GM21737 (cell line): ENCODE results near the gene CDH23.

Source experiments
- ATAC-seq: cut with Tn5 transposase; IDR thresholded peaks from one replicate; pipeline ENCODE4 v1.9.1; 2021; ENCODE audit warnings: mild to moderate bottlenecking, moderate library complexity; ENCODE audit not compliant: unreplicated experiment

The CDH23 gene

GRCh38 chr10:71761541-71762113 lies 364.9 kb downstream of the CDH23 start:
- no peak for ATAC-seq

GRCh38 chr10:71762324-71762723 lies 365.6 kb downstream of the CDH23 start:
- ATAC-seq, result no peak

- ATAC-seq, result no peak
Observed at GRCh38 chr10:71763352-71764127, 366.8 kb downstream of the CDH23 start.

GRCh38 chr10:71765176-71765904 lies 368.6 kb downstream of the CDH23 start:
- no peak for ATAC-seq

- ATAC-seq, result no peak
Observed at GRCh38 chr10:71765906-71766716, 369.4 kb downstream of the CDH23 start.

- no peak for ATAC-seq
Observed at GRCh38 chr10:71766717-71767419, 370.1 kb downstream of the CDH23 start.

GRCh38 chr10:71767420-71768035 lies 370.8 kb downstream of the CDH23 start:
- ATAC-seq, result no peak

GRCh38 chr10:71769279-71769823 lies 372.6 kb downstream of the CDH23 start:
- ATAC-seq, result peak; percentile 25

GRCh38 chr10:71770255-71770654 lies 373.5 kb downstream of the CDH23 start:
- ATAC-seq, result no peak

- ATAC-seq, result no peak
Observed at GRCh38 chr10:71770789-71771188, 374.1 kb downstream of the CDH23 start.

- no peak for ATAC-seq
Observed at GRCh38 chr10:71771204-71771603, 374.5 kb downstream of the CDH23 start.

GRCh38 chr10:71771821-71772617 lies 375.3 kb downstream of the CDH23 start:
- ATAC-seq, result no peak

- no peak for ATAC-seq
Observed at GRCh38 chr10:71772832-71773220, 376.1 kb downstream of the CDH23 start.

- peak; percentile 54 for ATAC-seq
Observed at GRCh38 chr10:71773221-71773971, 376.7 kb downstream of the CDH23 start, which contains the start of gene VSIR. TSS of gene VSIR (minus strand) at chr10:71773520. CDS start at chr10:71773439, 81 bp downstream.

- ATAC-seq, result no peak
Observed at GRCh38 chr10:71774916-71775702, 378.4 kb downstream of the CDH23 start.

GRCh38 chr10:71776481-71776925 lies 379.8 kb downstream of the CDH23 start:
- ATAC-seq, result no peak
